Kidney capillary endothelial cell (primary cell): Measurements from ENCODE around the gene SPATA16.
"Not testable (repeated sequence)": the region's sequence is repeated elsewhere in the genome, so short reads cannot be mapped to it uniquely, and the experiment has no call there.

Experiments used
- DNase-seq: peaks from one replicate; pipeline ENCODE4 v3.0.0-alpha.2; 2018; ENCODE audit warnings: low spot score

Gene SPATA16

GRCh38 chr3:173004681-173005080 is 136.4 kb downstream of the SPATA16 start:
- no peak for DNase-seq

GRCh38 chr3:173003956-173004355 is 137.1 kb downstream of the SPATA16 start:
- no peak for DNase-seq

GRCh38 chr3:173003471-173003870 is 137.6 kb downstream of the SPATA16 start:
- DNase-seq: no peak

GRCh38 chr3:173001622-173002021 is 139.4 kb downstream of the SPATA16 start:
- no peak for DNase-seq

GRCh38 chr3:173000553-173000952 is 140.5 kb downstream of the SPATA16 start:
- DNase-seq: no peak

GRCh38 chr3:172993412-172993811 is 147.6 kb downstream of the SPATA16 start:
- DNase-seq: no peak

GRCh38 chr3:172991424-172991996 is 149.5 kb downstream of the SPATA16 start:
- no peak for DNase-seq

- no peak for DNase-seq
Observed at GRCh38 chr3:172989373-172989772, 151.7 kb downstream of the SPATA16 start.

GRCh38 chr3:172987273-172987672 is 153.8 kb downstream of the SPATA16 start:
- no peak for DNase-seq

- no peak for DNase-seq
Observed at GRCh38 chr3:172984914-172985313, 156.1 kb downstream of the SPATA16 start.

GRCh38 chr3:172982736-172983364 is 158.2 kb downstream of the SPATA16 start:
- DNase-seq: no peak

GRCh38 chr3:172981407-172981983 is 159.5 kb downstream of the SPATA16 start:
- no peak for DNase-seq

GRCh38 chr3:172980849-172981248 is 160.2 kb downstream of the SPATA16 start:
- no peak for DNase-seq

- DNase-seq: no peak
Observed at GRCh38 chr3:172977696-172978095, 163.3 kb downstream of the SPATA16 start.

GRCh38 chr3:172974969-172975368 is 166.1 kb downstream of the SPATA16 start:
- no peak for DNase-seq

GRCh38 chr3:172973799-172974198 is 167.2 kb downstream of the SPATA16 start:
- DNase-seq: no peak

- DNase-seq: no peak
Observed at GRCh38 chr3:172972717-172973116, 168.3 kb downstream of the SPATA16 start.

GRCh38 chr3:172972067-172972466 is 169.0 kb downstream of the SPATA16 start:
- no peak for DNase-seq

- DNase-seq: no peak
Observed at GRCh38 chr3:172968646-172969045, 172.4 kb downstream of the SPATA16 start.

- no peak for DNase-seq
Observed at GRCh38 chr3:172965256-172965655, 175.8 kb downstream of the SPATA16 start.

GRCh38 chr3:172960626-172961182 is 180.3 kb downstream of the SPATA16 start:
- DNase-seq: not testable (repeated sequence)

- no peak for DNase-seq
Observed at GRCh38 chr3:172958565-172958964, 182.5 kb downstream of the SPATA16 start.

- DNase-seq: no peak
Observed at GRCh38 chr3:172953571-172953970, 187.5 kb downstream of the SPATA16 start.
